GM12801 (cell line): ENCODE measurements around the gene IL36A.

Experiments used
- CTCF ChIP-seq: IDR thresholded peaks from one replicate; pipeline ENCODE4 v1.5.1; 2011; ENCODE audit warnings: control low read depth; ENCODE audit not compliant: insufficient read length; ENCODE audit errors: extremely low read depth

IL36A gene, protein sequence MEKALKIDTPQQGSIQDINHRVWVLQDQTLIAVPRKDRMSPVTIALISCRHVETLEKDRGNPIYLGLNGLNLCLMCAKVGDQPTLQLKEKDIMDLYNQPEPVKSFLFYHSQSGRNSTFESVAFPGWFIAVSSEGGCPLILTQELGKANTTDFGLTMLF

GRCh38 chr2:113005030-113005509, at the start of gene IL36A:
Gene IL36A (plus strand): TSS chr2:113005459. CDS start chr2:113005872, 413 bp downstream.
- TF ChIP-seq CTCF, result no peak

GRCh38 chr2:112957511-112957910, 47.7 kb upstream of the IL36A start:
- TF ChIP-seq CTCF, result no peak

DNA sequence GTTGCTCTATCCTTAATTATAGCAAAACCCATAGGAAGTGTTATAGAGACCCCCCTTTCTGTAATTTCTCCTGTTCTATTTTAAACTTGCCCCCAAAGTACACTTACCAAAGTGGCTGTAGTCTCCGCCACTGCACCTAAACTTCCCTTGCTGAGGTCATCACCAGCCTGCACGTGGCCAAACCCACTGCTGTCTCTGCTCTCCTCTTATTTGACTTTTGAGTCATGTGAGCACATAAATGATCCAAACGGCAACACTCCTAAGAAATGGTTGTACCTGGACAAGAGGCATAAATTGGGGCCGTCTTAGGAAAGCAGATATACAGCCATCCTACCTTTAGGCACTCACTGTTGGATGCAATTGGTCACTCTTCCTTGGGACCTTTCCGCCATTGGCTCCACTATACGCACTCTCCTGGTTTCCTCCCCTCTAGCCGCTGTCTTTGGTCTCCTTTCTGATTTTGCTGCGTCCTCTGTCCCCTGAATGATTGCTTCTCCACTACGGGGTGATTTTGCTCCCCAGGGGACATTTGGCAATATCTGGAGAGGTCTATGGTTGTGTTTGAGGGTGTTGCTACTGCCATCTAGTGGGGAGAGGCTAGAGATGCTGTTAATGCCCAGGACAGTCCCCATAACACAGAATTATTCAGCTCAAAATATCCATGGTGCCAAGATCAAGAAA, 46.7 kb upstream of the IL36A start:
- no peak for TF ChIP-seq CTCF

GRCh38 chr2:112959109-112959812, 46.0 kb upstream of the IL36A start:
- no peak for TF ChIP-seq CTCF

DNA sequence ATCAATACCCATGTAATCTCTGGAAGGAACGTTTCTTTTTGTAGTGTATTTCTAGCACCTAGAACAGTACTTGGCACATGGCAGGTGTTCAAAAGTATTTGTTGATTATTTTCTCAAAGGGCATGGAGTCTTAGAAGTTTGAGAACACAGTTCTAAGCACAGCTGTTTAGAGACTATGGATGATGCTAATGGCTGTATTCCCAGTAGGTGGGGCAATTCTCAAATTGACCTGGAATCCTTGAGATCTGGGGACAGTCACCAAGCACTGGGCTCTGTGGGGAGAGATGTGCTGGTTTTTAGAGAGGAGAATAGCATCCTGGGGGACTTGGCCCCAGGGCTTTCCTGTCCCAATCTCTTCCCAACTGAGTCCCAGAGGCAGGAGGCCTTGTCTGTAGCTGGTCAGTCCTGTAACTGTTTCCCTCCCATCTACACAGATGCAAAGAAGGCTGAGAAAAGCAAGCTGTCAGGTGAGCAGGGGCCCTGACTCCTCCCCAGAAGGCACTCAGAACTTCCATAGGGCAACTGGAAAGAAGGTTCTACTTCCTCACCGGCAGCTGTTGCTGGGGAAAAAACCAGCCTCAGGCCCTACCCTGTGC, 44.9 kb upstream of the IL36A start:
- no peak for TF ChIP-seq CTCF

DNA sequence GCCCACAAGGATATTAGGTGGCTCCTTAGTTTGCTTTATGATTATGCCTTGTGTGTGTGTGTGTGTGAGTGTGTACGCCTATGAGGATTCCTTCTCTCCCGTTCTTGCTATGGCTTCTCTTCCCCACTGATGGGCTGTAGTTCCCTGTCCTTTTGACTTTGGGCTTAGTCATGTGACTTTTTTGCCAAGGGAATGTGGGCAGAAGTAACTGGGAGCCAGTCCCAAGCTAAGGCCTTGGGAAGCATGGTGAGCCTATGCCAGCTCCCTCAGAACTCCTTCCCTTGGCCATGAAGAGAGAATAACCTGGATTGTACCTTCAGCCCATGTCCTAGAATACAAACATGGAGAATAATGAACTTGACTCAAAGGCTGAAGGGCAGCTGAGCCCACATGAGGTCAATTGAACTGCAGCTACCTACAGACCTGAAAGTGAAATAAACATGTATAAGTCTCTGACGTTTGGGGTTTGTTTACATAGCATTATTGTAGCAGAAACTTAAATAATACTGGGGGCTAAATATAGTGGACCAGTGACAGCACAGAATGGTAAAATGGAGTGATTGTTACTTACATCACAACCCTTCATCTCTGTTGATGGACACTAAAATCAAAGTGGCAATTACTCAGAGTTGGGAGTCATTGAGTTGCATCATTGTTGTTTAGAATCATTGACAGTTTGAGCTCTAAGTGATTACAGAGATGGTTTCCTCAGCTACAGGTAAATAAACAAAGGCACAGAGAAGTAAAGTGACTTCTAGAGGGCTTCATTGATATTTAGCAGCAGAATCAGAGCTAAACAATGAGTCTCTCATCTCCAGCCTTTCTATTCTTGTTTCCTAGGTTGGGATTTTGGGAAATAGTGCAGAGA, 42.7 kb upstream of the IL36A start:
- no peak for TF ChIP-seq CTCF

DNA sequence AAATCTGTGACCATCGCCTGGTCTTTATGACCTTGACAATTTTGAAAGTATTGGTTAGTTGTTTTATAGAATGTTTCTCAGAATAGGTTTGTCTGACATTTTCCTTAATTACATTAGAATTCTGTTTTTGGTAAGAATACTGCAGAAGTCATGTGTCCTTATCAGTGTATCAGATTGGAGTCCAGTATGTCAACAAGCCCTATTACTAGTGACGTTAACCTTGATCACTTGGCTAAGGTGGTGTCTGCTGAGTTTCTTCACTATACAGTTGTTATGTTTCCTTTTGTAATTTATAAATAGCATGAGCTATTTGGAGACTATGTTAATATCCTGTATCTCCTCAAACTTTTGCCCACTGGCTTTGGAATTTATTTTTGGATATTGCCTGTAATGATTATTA, 38.2 kb upstream of the IL36A start:
- no peak for TF ChIP-seq CTCF
